Sigmoid colon (tissue), 7 donors: ENCODE measurements around the gene CYP24A1. TPM values are rescaled to one million over a fixed set of nuclear protein-coding genes. Genes with fewer than 3 reads are reported as not detected.

Source experiments
- DNase-seq: peaks from one replicate; pipeline ENCODE4 v3.0.0-alpha.2; 2019
- H3K27ac ChIP-seq, 4 donors: fragments of 200-600 bp; sonication (generic); one replicate each; pipeline ENCODE4 v1.5.1; 2016 to 2019; ENCODE audit warnings: mild to moderate bottlenecking in 1 of 4
- H3K27me3 ChIP-seq, 3 donors: fragments of 200-600 bp; sonication (generic); one replicate each; pipeline ENCODE4 v1.5.1; 2019; ENCODE audit warnings: mild to moderate bottlenecking in 1 of 3
- H3K36me3 ChIP-seq, 4 donors: fragments of 200-600 bp; sonication (generic); one replicate each; pipeline ENCODE4 v1.5.1; 2016 to 2019
- H3K4me1 ChIP-seq, 4 donors: fragments of 200-600 bp; sonication (generic); one replicate each; pipeline ENCODE4 v1.5.1; 2017 to 2019
- H3K4me3 ChIP-seq, 4 donors: fragments of 200-600 bp; sonication (generic); one replicate each; pipeline ENCODE4 v1.5.1; 2017 to 2019; ENCODE audit warnings: mild to moderate bottlenecking in 2 of 4, moderate library complexity in 1 of 4
- H3K9me3 ChIP-seq, 4 donors: fragments of 200-600 bp in 3 of 4; sonication (generic) in 3 of 4; one replicate each; pipeline versions ENCODE4 v1.5.1 to v1.6.1; 2013 to 2019
- CTCF ChIP-seq, 4 experiments: fragments of 450-650 bp in 3 of 4; fragments of 200-600 bp in 1 of 4; IDR thresholded peaks; one replicate each; pipeline ENCODE4 v1.5.1; 2016 to 2019; ENCODE audit warnings: antibody characterized with exemption in 4 of 4, mild to moderate bottlenecking in 3 of 4, moderate library complexity in 2 of 4
- EP300 ChIP-seq, 4 donors: sonication (generic); formaldehyde crosslinking; IDR thresholded peaks; one replicate each; pipeline ENCODE4 v1.6.1; 2017; ENCODE audit warnings: antibody characterized with exemption in 4 of 4
- POLR2A ChIP-seq, 2 donors: fragments of 450-650 bp; IDR thresholded peaks; one replicate each; pipeline ENCODE4 v1.6.1; 2016; ENCODE audit warnings: antibody characterized with exemption in 2 of 2, mild to moderate bottlenecking in 2 of 2, moderate library complexity in 2 of 2
- POLR2AphosphoS5 ChIP-seq, 4 donors: sonication (generic); formaldehyde crosslinking; IDR thresholded peaks; one replicate each; pipeline ENCODE4 v1.6.1; 2017; ENCODE audit warnings: antibody characterized with exemption in 4 of 4
- WGBS, 2 donors: extraction: QIAGEN DNeasy Blood & Tissue Kit; methylation state at CpG; one replicate each; pipeline ENCODE4 v1.1.7; 2013; 5-methylcytosine and 5-hydroxymethylcytosine counted together
- intact Hi-C: fragments of 100-400 bp; cut with DNase I; formaldehyde crosslinking; loops from one replicate; pipeline ENCODE4 v1.15.1; 2023
- polyA plus RNA-seq, 3 donors: library from polyadenylated mRNA; stranded (reverse); fragments of 200-250 nt; gene quantifications; one replicate each; pipeline ENCODE4 v1.2.3, GENCODE V29; 2013
- total RNA-seq, 4 donors: library from RNA; depleted of rRNA; stranded (reverse); fragments of >200 nt; gene quantifications; one replicate each; pipeline ENCODE4 v1.1.0, GENCODE V29; 2016
- donor health status: healthy with polysubstance abuse.
- donor health status: Bipolar disorder and iron deficiency.
- donor health status: healthy.

Gene CYP24A1
- total and polyA plus RNA-seq, 7 donors: 0.26 to 1.8 TPM; not detected in 5

GRCh38 chr20:54152227-54153040 is 21.4 kb downstream of the CYP24A1 start:
- Histone ChIP-seq H3K27me3 (no peaks in the 10 kb centered on the region), H3K4me1 (no peaks in the 10 kb centered on the region), H3K9me3 (no peaks in the 10 kb centered on the region), H3K27ac (no peak overlapping the region), H3K4me3 (no peak overlapping the region), H3K36me3 (no peaks in the 10 kb centered on the region)
- TF ChIP-seq POLR2A (IDR thresholded peaks at IDR 0.05) (no peak), POLR2AphosphoS5 (IDR thresholded peaks at IDR 0.05) (no peak), EP300 (IDR thresholded peaks at IDR 0.05) (no peak), CTCF (IDR thresholded peaks at IDR 0.05) (no peak)
- WGBS, 2 donors: 84 to 88% methylated on average over 10 of the region's 10 CpGs
- intact Hi-C loops: no loop called here
- DNase-seq: no peak

GRCh38 chr20:54151511-54152226 is 22.1 kb downstream of the CYP24A1 start:
- H3K9me3 ChIP-seq: no peaks in the 10 kb centered on the region
- no peak overlapping the region for H3K4me3 ChIP-seq
- WGBS, 2 donors: 93 to 95% methylated on average over 12 of the region's 12 CpGs
- no peaks in the 10 kb centered on the region for H3K27me3 ChIP-seq
- TF ChIP-seq POLR2AphosphoS5 (IDR thresholded peaks at IDR 0.05) (no peak), POLR2A (IDR thresholded peaks at IDR 0.05) (no peak), CTCF (IDR thresholded peaks at IDR 0.05) (no peak), EP300 (IDR thresholded peaks at IDR 0.05) (no peak)
- H3K36me3 ChIP-seq: no peaks in the 10 kb centered on the region
- intact Hi-C loops: no loop called here
- no peak overlapping the region for H3K27ac ChIP-seq
- H3K4me1 ChIP-seq: no peaks in the 10 kb centered on the region
- no peak for DNase-seq

GRCh38 chr20:54151075-54151439 is 22.7 kb downstream of the CYP24A1 start:
- H3K36me3 ChIP-seq: no peaks in the 10 kb centered on the region
- H3K4me3 ChIP-seq: no peak overlapping the region
- no peaks in the 10 kb centered on the region for H3K4me1 ChIP-seq
- 54 to 56% methylated on average over 2 of the region's 2 CpGs for WGBS, 2 donors
- no peaks in the 10 kb centered on the region for H3K9me3 ChIP-seq
- no peaks in the 10 kb centered on the region for H3K27me3 ChIP-seq
- intact Hi-C loops: no loop called here
- H3K27ac ChIP-seq: no peak overlapping the region
- no peak for TF ChIP-seq CTCF (IDR thresholded peaks at IDR 0.05)
- no peak for TF ChIP-seq POLR2A (IDR thresholded peaks at IDR 0.05)
- no peak for TF ChIP-seq EP300 (IDR thresholded peaks at IDR 0.05)
- TF ChIP-seq POLR2AphosphoS5 (IDR thresholded peaks at IDR 0.05): no peak
- DNase-seq: no peak

- intact Hi-C loops: no loop called here
- no peaks in the 10 kb centered on the region for H3K36me3 ChIP-seq
- H3K4me3 ChIP-seq: no peak overlapping the region
- no peaks in the 10 kb centered on the region for H3K9me3 ChIP-seq
- no peaks in the 10 kb centered on the region for H3K27me3 ChIP-seq
- WGBS, 2 donors: 74 to 89% methylated on average over 7 of the region's 7 CpGs
- TF ChIP-seq POLR2A (IDR thresholded peaks at IDR 0.05) (no peak), EP300 (IDR thresholded peaks at IDR 0.05) (no peak), CTCF (IDR thresholded peaks at IDR 0.05) (no peak), POLR2AphosphoS5 (IDR thresholded peaks at IDR 0.05) (no peak)
- no peak overlapping the region for H3K27ac ChIP-seq
- no peaks in the 10 kb centered on the region for H3K4me1 ChIP-seq
- DNase-seq: no peak
These were observed 24.0 kb downstream of the CYP24A1 start for GRCh38 chr20:54149765-54150264.
